CD4-positive, alpha-beta T cell (primary cell): ENCODE results near the gene SLMAP. TPM values are rescaled to one million over a fixed set of nuclear protein-coding genes. Genes with fewer than 3 reads are reported as not detected.

ENCODE experiments used
- ATAC-seq: fragments of 200-7000 bp; cut with Tn5 transposase; one replicate; pipeline ENCODE4 v1.10.0; 2022; ENCODE audit warnings: mild to moderate bottlenecking; ENCODE audit not compliant: poor library complexity
- CTCF ChIA-PET: fragments of 350-600 bp; sonication (Branson Sonifier 250); formaldehyde crosslinking; loops from one replicate; lab custom pipeline; 2021; ENCODE audit warnings: antibody characterized with exemption, inconsistent platforms; lab: Charles Lee
- POLR2A ChIA-PET: fragments of 350-600 bp; sonication (Branson Sonifier 250); formaldehyde crosslinking; loops from one replicate; lab custom pipeline; 2021; ENCODE audit warnings: antibody characterized with exemption, inconsistent platforms; lab: Charles Lee
- DNase-seq, 14 experiments: peaks; one replicate each; pipeline ENCODE4 v3.0.0-alpha.2; 2013 to 2020; ENCODE audit warnings: mixed read lengths in 2 of 14
- H3K27ac ChIP-seq, 2 donors: one replicate each; pipeline versions ENCODE4 v1.5.1 to v1.7.0; 2013; ENCODE audit warnings: low read length in 2 of 2, low read depth in 1 of 2, mild to moderate bottlenecking in 1 of 2
- H3K27me3 ChIP-seq, 2 experiments: 1 replicate in 1 of 2; 2 replicates in 1 of 2; pipeline versions ENCODE4 v1.6.1 to v1.7.0; 2013; ENCODE audit warnings: low read length in 2 of 2, control low read depth in 1 of 2, mild to moderate bottlenecking in 1 of 2, moderate library complexity in 1 of 2; ENCODE audit not compliant: insufficient read depth in 2 of 2, control insufficient read depth in 1 of 2
- H3K36me3 ChIP-seq: one replicate; pipeline ENCODE4 v1.6.1; 2013; ENCODE audit warnings: low read length, control low read depth; ENCODE audit not compliant: insufficient read depth
- H3K4me1 ChIP-seq: one replicate; pipeline ENCODE4 v1.6.1; 2013; ENCODE audit warnings: low read length, control low read depth; ENCODE audit not compliant: insufficient read depth
- H3K4me3 ChIP-seq: one replicate; pipeline ENCODE4 v1.5.1; 2013; ENCODE audit warnings: mild to moderate bottlenecking, low read length, moderate library complexity
- H3K9me3 ChIP-seq, 2 experiments: 1 replicate in 1 of 2; 2 replicates in 1 of 2; pipeline versions ENCODE4 v1.6.1 to v1.7.0; 2013; ENCODE audit warnings: low read length in 2 of 2, mild to moderate bottlenecking in 2 of 2, control low read depth in 1 of 2, moderate library complexity in 1 of 2; ENCODE audit not compliant: control insufficient read depth in 1 of 2, insufficient read depth in 1 of 2
- H3K27ac Mint-ChIP-seq: one replicate; pipeline ENCODE4 v1.8.0; 2020; ENCODE audit warnings: mixed read lengths
- H3K27me3 Mint-ChIP-seq: one replicate; pipeline ENCODE4 v1.8.0; 2021; ENCODE audit warnings: mixed read lengths
- H3K36me3 Mint-ChIP-seq: one replicate; pipeline ENCODE4 v1.8.0; 2021; ENCODE audit warnings: low read depth, mixed read lengths
- H3K4me1 Mint-ChIP-seq: one replicate; pipeline ENCODE4 v1.8.0; 2021; ENCODE audit warnings: low read depth, mixed read lengths
- H3K4me3 Mint-ChIP-seq: one replicate; pipeline ENCODE4 v1.8.0; 2020; ENCODE audit warnings: mild to moderate bottlenecking, mixed read lengths
- H3K9me3 Mint-ChIP-seq: one replicate; pipeline ENCODE4 v1.8.0; 2020; ENCODE audit warnings: mixed read lengths
- CTCF ChIP-seq: fragments of 200-600 bp; IDR thresholded peaks from one replicate; pipeline ENCODE4 v1.8.0; 2022; ENCODE audit warnings: antibody characterized with exemption, mild to moderate bottlenecking
- intact Hi-C, 2 experiments: fragments of 100-400 bp; cut with DNase I in 1 of 2; cut with micrococcal nuclease in 1 of 2; formaldehyde crosslinking; loops; one replicate each; pipeline versions ENCODE4 v1.15.1 to v1.9.0; 2023 to 2025; cut with DNase I, micrococcal nuclease
- total RNA-seq, 174 experiments: library from RNA in 2 of 174; stranded (reverse) in 2 of 174; gene quantifications; one replicate each; pipeline ENCODE4 v1.2.3 and lab custom pipeline; 2021 to 2026

Gene SLMAP
- total RNA-seq, 2 experiments from 2014 or later: 51.3 to 52.2 TPM

- no peaks in the 10 kb centered on the region for H3K9me3 ChIP-seq
- H3K27me3 Mint-ChIP-seq: no peaks in the 10 kb centered on the region
- H3K4me1 Mint-ChIP-seq: peaks cover 78% of the 10 kb centered on the region
- peaks cover 70% of the 10 kb centered on the region for H3K36me3 Mint-ChIP-seq
- peaks cover 24% of the 10 kb centered on the region for H3K36me3 ChIP-seq
- no peak overlapping the region for H3K27ac Mint-ChIP-seq
- DNase-seq: no peak
- no peak overlapping the region for H3K4me3 ChIP-seq
- peaks cover 35% of the 10 kb centered on the region for H3K4me1 ChIP-seq
- ChIA-PET CTCF (no interaction called here), POLR2A (interaction anchor here (1.5 kb wide), 1 partner anchor 50 kb away, joined by 3 read pairs; no protein-coding TSS in a partner anchor)
- ATAC-seq: no peak
- no peak overlapping the region for H3K27ac ChIP-seq
- intact Hi-C loops: no loop called here
- no peak overlapping the region for H3K4me3 Mint-ChIP-seq
- no peaks in the 10 kb centered on the region for H3K27me3 ChIP-seq
- no peaks in the 10 kb centered on the region for H3K9me3 Mint-ChIP-seq
- no peak for TF ChIP-seq CTCF
These were observed 8.7 kb downstream of the SLMAP start for GRCh38 chr3:57764794-57765193.

- Mint-ChIP-seq H3K4me1 (peaks cover 83% of the 10 kb centered on the region), H3K36me3 (peaks cover 64% of the 10 kb centered on the region), H3K27ac (no peak overlapping the region), H3K9me3 (no peaks in the 10 kb centered on the region), H3K4me3 (no peak overlapping the region), H3K27me3 (no peaks in the 10 kb centered on the region)
- no peak overlapping the region for H3K4me3 ChIP-seq
- H3K4me1 ChIP-seq: peaks cover 10% of the 10 kb centered on the region
- TF ChIP-seq CTCF: no peak
- no peaks in the 10 kb centered on the region for H3K27me3 ChIP-seq
- H3K9me3 ChIP-seq: no peaks in the 10 kb centered on the region
- CTCF ChIA-PET: interaction anchor here (1.0 to 1.1 kb wide), 2 partner anchors 10 to 15 kb away, joined by 3 read pairs; no protein-coding TSS in a partner anchor
- H3K36me3 ChIP-seq: peaks cover 9% of the 10 kb centered on the region
- POLR2A ChIA-PET: no interaction called here
- H3K27ac ChIP-seq: no peak overlapping the region
- ATAC-seq: no peak
- intact Hi-C loops: no loop called here
- no peak for DNase-seq
These were observed 12.5 kb downstream of the SLMAP start for GRCh38 chr3:57768595-57768994.

GRCh38 chr3:57770009-57770827, 14.1 kb downstream of the SLMAP start:
- intact Hi-C loops: no loop called here
- Mint-ChIP-seq H3K27ac (no peak overlapping the region), H3K4me1 (peaks cover 67% of the 10 kb centered on the region), H3K27me3 (no peaks in the 10 kb centered on the region), H3K36me3 (peaks cover 52% of the 10 kb centered on the region), H3K4me3 (no peak overlapping the region), H3K9me3 (no peaks in the 10 kb centered on the region)
- no peak overlapping the region for H3K27ac ChIP-seq
- H3K4me1 ChIP-seq: peaks cover 3% of the 10 kb centered on the region
- no peak for ATAC-seq
- no peak overlapping the region for H3K4me3 ChIP-seq
- POLR2A ChIA-PET: interaction anchor here (0.7 kb wide), 1 partner anchor 340 kb away, joined by 3 read pairs; no protein-coding TSS in a partner anchor
- peaks cover 6% of the 10 kb centered on the region for H3K36me3 ChIP-seq
- TF ChIP-seq CTCF: no peak
- CTCF ChIA-PET: no interaction called here
- no peaks in the 10 kb centered on the region for H3K9me3 ChIP-seq
- DNase-seq: no peak
- no peaks in the 10 kb centered on the region for H3K27me3 ChIP-seq
